Measurements from ENCODE around the gene IFITM10. TPM values are rescaled to one million over a fixed set of nuclear protein-coding genes. Genes with fewer than 3 reads are reported as not detected.

Gene IFITM10
- total and polyA plus RNA-seq, 2 donors (not counting 1 experiment from before 2014, with no cell fraction given): 0.09 to 1.7 TPM

- DNase-seq: no peak
Observed at GRCh38 chr11:1783725-1784529, 33.5 kb upstream of the IFITM10 start.

More at GRCh38 chr11:1783725-1784529, 33.5 kb upstream of the IFITM10 start:
- no peak overlapping the region for H2AFZ ChIP-seq (ENCODE audit: insufficient read depth, low read depth, low read length, poor library complexity, severe bottlenecking)
- ChIA-PET POLR2A (no interaction called here), CTCF (no interaction called here)
- 92% methylated on average over 22 of the region's 24 CpGs for WGBS (ENCODE audit: insufficient coverage)
- no peak overlapping the region for H3K4me2 ChIP-seq (replicated peaks; ENCODE audit: low read depth, low read length, poor library complexity, severe bottlenecking)
- H3K4me1 ChIP-seq (ENCODE audit: control insufficient read depth in 2 of 2, insufficient read depth in 2 of 2, low read length in 2 of 2): peaks cover 0 to 10% of the 10 kb centered on the region in 2 donors
- no peaks in the 10 kb centered on the region for H4K20me1 ChIP-seq (ENCODE audit: control insufficient read depth, insufficient read depth, low read length, poor library complexity, severe bottlenecking)
- H3K9me3 ChIP-seq (ENCODE audit: control extremely low read depth in 1 of 3, control insufficient read depth in 2 of 3, insufficient read depth in 1 of 3, low read length in 2 of 3): no peaks in the 10 kb centered on the region
- Mint-ChIP-seq H3K27me3 (no peaks in the 10 kb centered on the region), H3K27ac (no peak overlapping the region), H3K4me1 (peaks cover 15% of the 10 kb centered on the region), H3K9me3 (ENCODE audit: insufficient read depth) (no peaks in the 10 kb centered on the region), H3K4me3 (no peak overlapping the region)
- intact Hi-C loops (cut with micrococcal nuclease): no loop called here
- no peaks in the 10 kb centered on the region for H3K36me3 ChIP-seq (replicated peaks in 1 of 2; ENCODE audit: control extremely low read depth in 1 of 2, control insufficient read depth in 1 of 2, extremely low read depth in 1 of 2, insufficient read depth in 2 of 2, low read length in 1 of 2)
- no peak overlapping the region for H3K4me3 ChIP-seq (ENCODE audit: control extremely low read depth in 1 of 5, extremely low read depth in 1 of 5, insufficient read depth in 1 of 5, low read depth in 2 of 5, low read length in 4 of 5)
- H3K79me2 ChIP-seq (ENCODE audit: control insufficient read depth, insufficient read depth, low read length): no peaks in the 10 kb centered on the region
- no peak overlapping the region for H3K27ac ChIP-seq (ENCODE audit: low read length in 2 of 2)
- H3K27me3 ChIP-seq (replicated peaks in 1 of 4; ENCODE audit: control extremely low read depth in 1 of 4, control insufficient read depth in 3 of 4, insufficient read depth in 4 of 4, low read length in 3 of 4): no peaks in the 10 kb centered on the region
- no peak for ATAC-seq (ENCODE audit: low read depth)
- no peak overlapping the region for H3K9ac ChIP-seq (ENCODE audit: low read length)
- TF ChIP-seq EZH2 (IDR thresholded peaks at IDR 0.05; ENCODE audit: borderline replicate concordance, insufficient read depth, low read depth, low read length, poor library complexity, severe bottlenecking) (no peak), CTCF (IDR thresholded peaks at IDR 0.05) (no peak)

Measured in B cell (primary cell).